Measurements from ENCODE around the gene AK4.

DNA sequence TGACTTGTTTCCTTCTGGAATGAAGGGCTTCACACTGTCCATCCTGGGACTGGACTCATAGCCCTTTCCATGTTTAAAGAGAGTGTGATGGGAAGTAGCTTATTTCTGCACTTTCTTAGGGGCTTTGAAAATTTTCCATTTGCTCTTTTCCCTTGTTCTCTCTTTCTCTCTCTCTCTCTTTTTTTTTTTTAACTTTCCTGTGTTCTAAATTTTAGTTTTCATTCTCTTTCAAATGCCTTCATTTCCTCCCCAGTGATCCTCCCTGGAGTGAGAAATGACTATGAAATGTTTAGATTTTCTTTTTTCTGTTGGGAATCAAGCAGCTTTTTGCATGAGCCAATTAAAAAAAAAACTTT is 2.1 kb downstream of the AK4 start:
- TF ChIP-seq, protein P1, sequence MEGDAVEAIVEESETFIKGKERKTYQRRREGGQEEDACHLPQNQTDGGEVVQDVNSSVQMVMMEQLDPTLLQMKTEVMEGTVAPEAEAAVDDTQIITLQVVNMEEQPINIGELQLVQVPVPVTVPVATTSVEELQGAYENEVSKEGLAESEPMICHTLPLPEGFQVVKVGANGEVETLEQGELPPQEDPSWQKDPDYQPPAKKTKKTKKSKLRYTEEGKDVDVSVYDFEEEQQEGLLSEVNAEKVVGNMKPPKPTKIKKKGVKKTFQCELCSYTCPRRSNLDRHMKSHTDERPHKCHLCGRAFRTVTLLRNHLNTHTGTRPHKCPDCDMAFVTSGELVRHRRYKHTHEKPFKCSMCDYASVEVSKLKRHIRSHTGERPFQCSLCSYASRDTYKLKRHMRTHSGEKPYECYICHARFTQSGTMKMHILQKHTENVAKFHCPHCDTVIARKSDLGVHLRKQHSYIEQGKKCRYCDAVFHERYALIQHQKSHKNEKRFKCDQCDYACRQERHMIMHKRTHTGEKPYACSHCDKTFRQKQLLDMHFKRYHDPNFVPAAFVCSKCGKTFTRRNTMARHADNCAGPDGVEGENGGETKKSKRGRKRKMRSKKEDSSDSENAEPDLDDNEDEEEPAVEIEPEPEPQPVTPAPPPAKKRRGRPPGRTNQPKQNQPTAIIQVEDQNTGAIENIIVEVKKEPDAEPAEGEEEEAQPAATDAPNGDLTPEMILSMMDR (conservative IDR thresholded peaks at IDR 0.05; ENCODE audit: low read depth, low read length), result no peak
- TF ChIP-seq RAD21 (IDR thresholded peaks at IDR 0.05; ENCODE audit: low read length) (no peak), POLR2A (IDR thresholded peaks at IDR 0.05; ENCODE audit: low read depth, low read length) (no peak), RCOR1 (IDR thresholded peaks at IDR 0.05; ENCODE audit: insufficient replicate concordance, low read length) (no peak), SMC3 (IDR thresholded peaks at IDR 0.05; ENCODE audit: low read depth, low read length) (no peak), FOS (IDR thresholded peaks at IDR 0.05; ENCODE audit: low read depth, low read length) (no peak), NFE2L2 (IDR thresholded peaks at IDR 0.05; ENCODE audit: low read depth, low read length) (no peak)

Data from IMR-90 (cell line).